ENCODE measurements around the gene VOPP1. TPM values are rescaled to one million over a fixed set of nuclear protein-coding genes. Genes with fewer than 3 reads are reported as not detected.

VOPP1 gene
- polyA plus RNA-seq, 3 donors: 11.3 to 34.0 (median 27.9) TPM

- 94 to 100% (median 96%) methylated on average over 1 of the region's 1 CpG for WGBS, 3 donors
- no peak overlapping the region for H3K27ac ChIP-seq (ENCODE audit: low read depth, low read length)
These were observed 134.9 kb downstream of the VOPP1 start for GRCh38 chr7:55437375-55437774.

- no peak overlapping the region for H3K27ac ChIP-seq (ENCODE audit: low read depth, low read length)
- WGBS, 3 donors: 79 to 86% (median 83%) methylated on average over 10 of the region's 10 CpGs
These were observed 135.8 kb downstream of the VOPP1 start for GRCh38 chr7:55436457-55436856.

- no peak overlapping the region for H3K27ac ChIP-seq (ENCODE audit: low read depth, low read length)
- WGBS, 3 donors: 77 to 84% (median 78%) methylated on average over 10 of the region's 10 CpGs
These were observed 136.8 kb downstream of the VOPP1 start for GRCh38 chr7:55435466-55435865.

- 60 to 69% (median 68%) methylated on average over 13 of the region's 13 CpGs for WGBS, 3 donors
- no peak overlapping the region for H3K27ac ChIP-seq (ENCODE audit: low read depth, low read length)
These were observed 139.1 kb downstream of the VOPP1 start for GRCh38 chr7:55432939-55433784.

GRCh38 chr7:55432506-55432905 is 139.8 kb downstream of the VOPP1 start:
- WGBS, 3 donors: 74 to 87% (median 87%) methylated on average over 3 of the region's 3 CpGs
- no peak overlapping the region for H3K27ac ChIP-seq (ENCODE audit: low read depth, low read length)

GRCh38 chr7:55431898-55432297 is 140.4 kb downstream of the VOPP1 start:
- WGBS, 3 donors: 23 to 48% (median 32%) methylated on average over 2 of the region's 2 CpGs

GRCh38 chr7:55429835-55430499 is 142.3 kb downstream of the VOPP1 start:
- H3K27ac ChIP-seq (ENCODE audit: low read depth, low read length): no peak overlapping the region
- 53 to 85% (median 77%) methylated on average over 11 of the region's 11 CpGs for WGBS, 3 donors

More at GRCh38 chr7:55431898-55432297, 140.4 kb downstream of the VOPP1 start:
- no peak overlapping the region for H3K27ac ChIP-seq (ENCODE audit: low read depth, low read length)

GRCh38 chr7:55427800-55428199 is 144.5 kb downstream of the VOPP1 start:
- WGBS, 3 donors: 76 to 84% (median 81%) methylated on average over 11 of the region's 11 CpGs
- H3K27ac ChIP-seq (ENCODE audit: low read depth, low read length): no peak overlapping the region

GRCh38 chr7:55427342-55427741 is 145.0 kb downstream of the VOPP1 start:
- 64 to 92% (median 76%) methylated on average over 4 of the region's 4 CpGs for WGBS, 3 donors
- H3K27ac ChIP-seq (ENCODE audit: low read depth, low read length): no peak overlapping the region

GRCh38 chr7:55426676-55427075 is 145.6 kb downstream of the VOPP1 start:
- no peak overlapping the region for H3K27ac ChIP-seq (ENCODE audit: low read depth, low read length)
- WGBS, 3 donors: 81 to 88% (median 82%) methylated on average over 12 of the region's 12 CpGs

- 65 to 93% (median 73%) methylated on average over 11 of the region's 11 CpGs for WGBS, 3 donors
- H3K27ac ChIP-seq (ENCODE audit: low read depth, low read length): no peak overlapping the region
These were observed 147.1 kb downstream of the VOPP1 start for GRCh38 chr7:55425141-55425752.

- no peak overlapping the region for H3K27ac ChIP-seq (ENCODE audit: low read depth, low read length)
- 78 to 91% (median 90%) methylated on average over 5 of the region's 5 CpGs for WGBS, 3 donors
These were observed 148.4 kb downstream of the VOPP1 start for GRCh38 chr7:55423891-55424290.

GRCh38 chr7:55423277-55423711 is 149.0 kb downstream of the VOPP1 start:
- H3K27ac ChIP-seq (ENCODE audit: low read depth, low read length): no peak overlapping the region
- WGBS, 3 donors: 59 to 74% (median 73%) methylated on average over 5 of the region's 5 CpGs

Other genes with a start within 250 kb of the VOPP1 start
- gene LANCL2, start 207.2 kb downstream of the VOPP1 start, polyA plus RNA-seq: 10 to 100 TPM in 1 of 3 donors, 1 to 10 TPM in 2; 4.5 to 13.3 (median 6.6) TPM

Measured in adipose tissue (tissue), 3 donors.